AG09309 (cell line): ENCODE results near the gene PALM3.

Experiments used
- DNase-seq: peaks from one replicate; pipeline ENCODE4 v3.0.0-alpha.2; 2010; ENCODE audit warnings: low read depth
- H3K4me3 ChIP-seq: 2 replicates; pipeline ENCODE4 v1.5.1; 2011; ENCODE audit warnings: mild to moderate bottlenecking, low read depth, low read length, moderate library complexity; ENCODE audit not compliant: control insufficient read depth
- CTCF ChIP-seq: IDR thresholded peaks from 2 replicates; pipeline ENCODE4 v1.5.1; 2011; ENCODE audit warnings: mild to moderate bottlenecking, low read depth, low read length, inconsistent platforms; ENCODE audit not compliant: insufficient read depth, control insufficient read depth; ENCODE audit errors: missing control alignments

Gene PALM3

GRCh38 chr19:14081797-14082674 lies 20.2 kb upstream of the PALM3 start:
- DNase-seq, result no peak
- H3K4me3 ChIP-seq, result peak overlapping the region; percentile 80
- TF ChIP-seq CTCF, result no peak

GRCh38 chr19:14080887-14081796 lies 19.3 kb upstream of the PALM3 start:
- no peak for TF ChIP-seq CTCF
- peak; percentile 98 for DNase-seq
- H3K4me3 ChIP-seq, result peak overlapping the region; percentile 80

GRCh38 chr19:14078411-14078810 lies 16.5 kb upstream of the PALM3 start:
- no peak for TF ChIP-seq CTCF
- H3K4me3 ChIP-seq, result no peak overlapping the region
- DNase-seq, result no peak

- TF ChIP-seq CTCF, result no peak
Measured at GRCh38 chr19:14073925-14074838, 12.3 kb upstream of the PALM3 start.

GRCh38 chr19:14073261-14073924 lies 11.5 kb upstream of the PALM3 start:
- DNase-seq, result peak; percentile 31
- H3K4me3 ChIP-seq, result peak overlapping the region; percentile 74
- TF ChIP-seq CTCF, result peak; percentile 30

More at GRCh38 chr19:14073925-14074838, 12.3 kb upstream of the PALM3 start:
- peak overlapping the region; percentile 74 for H3K4me3 ChIP-seq
- DNase-seq, result no peak
